OCI-M2 (cell line): ENCODE data around the gene ZBTB8OS.
"Not testable (repeated sequence)": the region's sequence is repeated elsewhere in the genome, so short reads cannot be mapped to it uniquely, and the experiment has no call there.

ENCODE experiments used
- DNase-seq: peaks from one replicate; lab custom pipeline; 2025; ENCODE audit not compliant: unreplicated experiment; lab: John Stamatoyannopoulos, UW

The ZBTB8OS gene

GRCh38 chr1:32650248-32650751, at the start of gene ZBTB8OS:
Gene ZBTB8OS, minus strand, starts transcription at chr1:32650550. Its CDS starts 21 bp downstream, at chr1:32650529.
- DNase-seq = peak; percentile 52

GRCh38 chr1:32696996-32697395, 46.6 kb upstream of the ZBTB8OS start:
- not testable (repeated sequence) for DNase-seq

GRCh38 chr1:32696041-32696440, 45.7 kb upstream of the ZBTB8OS start:
- DNase-seq = no peak

GRCh38 chr1:32695098-32695904, 45.0 kb upstream of the ZBTB8OS start:
- no peak for DNase-seq

- no peak for DNase-seq
Measured at GRCh38 chr1:32693455-32694174, 43.3 kb upstream of the ZBTB8OS start.

- DNase-seq = no peak
Measured at GRCh38 chr1:32686387-32686786, 36.0 kb upstream of the ZBTB8OS start.

- DNase-seq = no peak
Measured at GRCh38 chr1:32685498-32685897, 35.1 kb upstream of the ZBTB8OS start.

- DNase-seq = no peak
Measured at GRCh38 chr1:32684167-32684811, 33.9 kb upstream of the ZBTB8OS start.

GRCh38 chr1:32683397-32683796, 33.0 kb upstream of the ZBTB8OS start:
- no peak for DNase-seq

- DNase-seq = no peak
Measured at GRCh38 chr1:32681999-32682398, 31.6 kb upstream of the ZBTB8OS start.

- no peak for DNase-seq
Measured at GRCh38 chr1:32681509-32681908, 31.2 kb upstream of the ZBTB8OS start.

- no peak for DNase-seq
Measured at GRCh38 chr1:32680642-32681041, 30.3 kb upstream of the ZBTB8OS start.

- not testable (repeated sequence) for DNase-seq
Measured at GRCh38 chr1:32679993-32680392, 29.6 kb upstream of the ZBTB8OS start.

- DNase-seq = no peak
Measured at GRCh38 chr1:32676945-32677344, 26.6 kb upstream of the ZBTB8OS start.

- DNase-seq = not testable (repeated sequence)
Measured at GRCh38 chr1:32668716-32669115, 18.4 kb upstream of the ZBTB8OS start.

- no peak for DNase-seq
Measured at GRCh38 chr1:32666901-32667566, 16.7 kb upstream of the ZBTB8OS start.

GRCh38 chr1:32665915-32666314, 15.6 kb upstream of the ZBTB8OS start:
- no peak for DNase-seq

GRCh38 chr1:32659581-32659980, 9.2 kb upstream of the ZBTB8OS start:
- no peak for DNase-seq

- DNase-seq = no peak
Measured at GRCh38 chr1:32652244-32652962, 2.1 kb upstream of the ZBTB8OS start.

- no peak for DNase-seq
Measured at GRCh38 chr1:32651461-32652073, 1.2 kb upstream of the ZBTB8OS start.
